Stimulated activated CD4-positive, alpha-beta T cell treated with anti-CD3 and anti-CD28 coated beads, TNF-alpha, amount 100 ng/mL, for 1 hour (primary cell): ENCODE measurements around the gene POLR2E.

Experiments used
- DNase-seq, 3 donors: peaks; one replicate each; pipeline ENCODE4 v3.0.0-alpha.2; 2020; ENCODE audit warnings: low read depth in 3 of 3, low spot score in 1 of 3

The POLR2E gene

DNA sequence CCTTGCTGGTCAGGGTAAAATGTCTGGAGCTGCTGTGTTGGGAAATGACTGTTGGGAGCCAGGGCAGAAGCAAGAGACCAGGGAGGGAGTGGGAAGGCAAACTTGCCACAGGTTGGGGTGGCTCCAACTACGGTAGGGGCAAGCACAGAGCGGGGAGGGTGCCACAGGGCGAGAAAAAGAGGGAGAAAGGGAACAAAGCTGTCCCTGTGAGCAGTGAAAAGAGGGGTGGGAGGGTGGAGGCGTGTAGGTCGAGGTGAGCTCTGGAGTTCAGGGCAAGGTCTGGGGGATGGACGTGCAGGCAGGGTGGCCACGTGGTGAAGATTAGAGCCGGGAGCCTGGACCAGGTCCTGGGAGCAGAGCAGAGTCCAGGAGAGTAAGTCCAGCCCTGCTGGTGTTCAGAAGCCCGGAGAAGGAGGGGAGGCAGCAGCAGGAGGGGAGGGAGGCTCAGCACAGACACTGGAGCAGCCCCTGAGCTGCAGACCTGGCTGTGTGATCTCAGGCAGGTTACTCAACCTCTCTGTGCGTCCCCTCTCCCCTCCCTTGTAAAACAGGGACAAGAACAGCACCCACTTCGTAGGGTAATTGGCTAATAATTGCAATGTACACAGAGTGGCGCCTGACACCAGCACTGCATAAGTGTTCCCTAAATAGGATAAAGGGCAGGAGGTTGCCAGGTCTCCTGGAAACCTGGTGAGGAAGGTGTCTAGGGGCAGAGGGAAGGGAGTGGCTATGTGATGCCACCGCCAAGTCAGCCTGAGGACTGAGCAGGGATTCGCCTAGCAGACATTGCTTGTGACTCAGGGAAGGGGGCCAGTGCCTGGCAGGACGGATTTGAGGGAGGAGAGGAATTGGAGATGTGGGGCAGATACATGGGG lies 3.2 kb upstream of the POLR2E start:
- DNase-seq = no peak

DNA sequence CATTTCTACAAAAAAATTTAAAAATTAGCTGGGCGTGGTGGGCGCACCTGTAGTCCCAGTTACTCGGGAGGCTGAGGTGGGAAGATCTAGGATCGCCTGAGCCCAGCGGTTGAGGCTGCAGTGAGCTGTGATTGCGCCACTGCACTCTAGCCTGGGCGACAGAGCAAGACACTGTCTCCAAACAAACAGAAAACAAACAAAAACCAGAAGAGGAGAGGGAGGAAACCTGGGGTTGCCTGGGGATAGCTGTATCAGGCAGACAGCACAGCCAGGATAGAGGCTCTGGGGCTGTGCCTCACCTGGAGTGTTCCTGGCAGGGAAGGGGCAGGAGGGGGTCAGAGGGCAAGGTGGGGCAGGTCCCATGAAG lies 2.6 kb upstream of the POLR2E start:
- DNase-seq = no peak

DNA sequence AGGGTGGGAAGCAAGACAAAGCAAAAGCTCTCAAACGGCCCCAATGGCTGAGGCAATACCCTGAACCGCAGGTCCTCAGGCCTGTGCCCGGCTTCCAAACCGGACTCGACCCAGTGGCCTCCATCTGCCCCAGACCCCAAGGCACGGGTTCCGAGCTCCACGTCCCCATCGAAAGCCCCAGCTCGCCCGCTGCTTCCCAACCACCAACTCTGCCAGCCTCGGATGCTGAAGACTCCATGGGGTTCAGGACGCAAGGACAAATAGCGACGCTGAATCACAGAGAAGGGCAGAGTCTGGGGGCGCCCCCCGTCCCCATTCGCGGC lies 559 bp downstream of the POLR2E start:
- DNase-seq = no peak

DNA sequence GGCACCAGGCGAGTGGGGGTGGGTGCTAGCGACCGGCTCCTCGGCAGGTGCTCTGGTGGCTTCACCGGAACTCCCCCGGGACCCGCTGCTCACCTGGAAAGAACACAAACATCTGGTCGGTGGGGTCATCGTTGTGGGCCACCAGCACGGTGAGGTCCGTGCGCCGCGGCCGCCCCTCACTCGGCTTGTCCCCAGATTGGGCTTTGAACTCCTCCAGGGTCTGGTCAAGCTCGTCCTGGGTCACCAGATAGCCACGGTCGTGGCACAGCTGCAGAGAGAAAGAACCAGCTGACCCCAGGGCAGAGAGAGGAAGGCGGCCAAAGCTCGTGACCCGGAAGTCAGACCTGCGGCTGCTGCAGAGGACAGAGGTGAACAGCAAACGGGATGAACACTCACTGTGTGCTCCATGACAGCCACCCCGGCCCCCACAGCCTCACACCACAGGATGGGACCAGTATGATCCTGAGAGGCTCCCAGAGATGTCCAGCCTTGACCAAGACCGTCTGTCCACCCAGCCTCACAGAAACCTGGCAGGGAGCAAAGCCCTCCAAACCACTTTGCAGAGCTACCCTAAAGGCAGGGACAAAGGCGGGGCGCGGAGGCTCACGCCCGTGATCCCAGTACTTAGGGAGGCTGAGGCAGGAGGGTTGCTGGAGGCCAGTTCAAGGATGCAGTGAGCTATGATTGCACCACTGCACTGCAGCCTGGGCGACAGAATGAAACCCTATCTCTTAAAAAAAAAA lies 1.2 kb downstream of the POLR2E start:
- DNase-seq = no peak

DNA sequence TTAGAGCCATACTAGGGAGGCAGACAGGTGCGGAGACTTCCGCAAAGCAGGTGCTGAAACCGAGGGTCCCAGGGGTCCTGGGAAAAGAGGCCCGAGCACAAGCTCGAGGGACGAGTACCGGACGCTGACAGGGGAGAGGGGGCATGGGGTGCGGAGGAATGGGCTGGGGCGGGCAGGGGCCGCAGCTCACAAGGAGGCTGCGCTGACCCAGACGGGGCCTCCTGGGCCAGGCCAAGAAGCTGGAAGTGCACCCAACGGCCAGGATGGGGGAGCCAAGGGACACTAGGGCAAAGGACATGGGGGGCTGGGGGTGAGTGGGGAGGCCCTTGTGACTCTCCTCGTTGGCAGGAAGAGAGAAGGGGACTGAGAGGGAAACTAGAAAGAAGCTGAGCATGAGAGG lies 1.8 kb downstream of the POLR2E start:
- DNase-seq = no peak

DNA sequence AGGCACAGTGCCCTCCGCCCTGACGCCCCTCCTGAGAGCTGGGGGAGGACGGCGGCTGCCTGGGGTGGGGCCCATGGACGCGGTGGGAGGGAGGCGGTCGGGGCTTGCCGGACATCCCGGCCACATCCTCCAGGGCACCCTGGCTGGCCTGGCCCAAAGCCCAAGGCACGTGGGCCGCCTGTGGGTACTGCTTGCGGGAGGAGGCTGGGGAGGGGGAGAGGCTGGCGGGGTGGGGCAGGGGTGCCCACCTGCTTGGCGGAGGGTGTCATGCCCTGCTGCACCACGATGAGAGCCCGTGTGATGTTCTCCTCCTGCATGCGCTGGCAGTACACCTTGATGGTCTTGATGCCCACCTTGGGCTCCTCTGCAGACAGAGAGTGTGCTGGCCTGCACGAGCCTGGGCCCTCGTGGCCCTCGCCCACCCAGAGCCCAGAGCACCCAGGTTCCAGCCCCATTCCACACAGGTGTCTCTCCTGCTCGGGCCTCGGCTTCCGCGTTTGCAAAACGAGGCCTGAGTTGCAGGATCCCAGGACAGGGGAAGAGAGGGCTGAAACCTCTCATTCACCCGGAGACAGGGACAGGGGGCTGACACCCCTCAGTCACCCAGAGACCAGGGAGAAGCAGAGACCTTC lies 3.5 kb downstream of the POLR2E start:
- DNase-seq = no peak

DNA sequence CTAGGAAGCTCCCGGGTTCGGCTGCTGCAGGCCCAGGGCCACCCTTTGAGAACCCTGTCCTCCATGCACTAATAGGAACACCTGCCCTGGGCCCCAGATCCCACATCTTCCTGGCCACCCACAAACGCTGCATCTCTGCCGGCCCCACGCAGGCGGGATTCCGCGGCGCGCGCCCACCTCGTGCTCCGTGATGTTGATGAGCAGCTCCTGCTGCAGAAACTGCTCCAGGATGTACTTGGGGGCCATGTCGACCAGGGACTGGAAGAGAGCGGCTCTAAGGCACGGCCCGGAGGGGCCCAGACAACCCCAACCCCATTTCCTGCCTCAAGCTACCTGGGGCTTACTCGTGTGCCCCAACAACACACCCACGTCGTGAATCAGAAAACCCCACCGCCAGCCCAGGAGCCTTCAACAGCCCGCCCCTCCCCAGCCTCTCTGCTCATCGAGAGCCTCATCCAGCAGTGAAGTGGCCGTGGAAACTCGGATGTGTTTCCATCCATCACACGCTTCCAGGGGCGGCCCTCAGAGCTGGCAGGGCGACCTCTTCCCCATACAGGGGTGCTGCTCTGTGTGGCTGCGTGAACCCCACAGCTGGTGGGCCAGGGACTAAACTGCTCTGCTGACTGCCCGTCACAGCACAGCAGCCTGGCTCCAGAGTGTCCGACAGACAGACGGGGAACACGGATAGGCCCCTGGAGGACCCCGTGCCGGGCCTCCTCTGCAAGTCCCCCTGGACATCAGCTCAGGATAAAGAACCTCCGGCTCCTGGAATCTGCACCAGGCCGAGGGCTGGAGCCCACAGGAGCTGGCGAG lies 4.2 kb downstream of the POLR2E start:
- DNase-seq = no peak

DNA sequence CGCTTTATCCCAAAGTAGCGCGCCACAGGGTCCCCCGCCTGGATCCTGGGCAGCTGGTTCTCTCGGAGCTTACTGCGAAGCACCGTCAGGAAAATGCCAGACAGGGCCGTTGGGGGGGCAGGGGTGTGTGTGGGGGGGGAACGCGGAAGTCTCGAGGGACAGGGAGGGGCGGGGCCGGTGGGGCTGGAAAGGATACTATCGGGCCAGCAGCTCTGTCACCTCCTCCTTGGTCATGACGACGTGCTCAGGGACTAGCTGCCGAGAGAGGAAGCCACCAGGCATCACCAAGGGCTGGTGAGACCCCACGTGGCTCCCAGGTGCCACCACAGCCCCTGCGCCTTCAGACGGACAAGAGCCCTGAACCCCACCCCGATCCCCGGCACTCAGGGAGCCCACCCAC lies 5.3 kb downstream of the POLR2E start:
- no peak for DNase-seq

DNA sequence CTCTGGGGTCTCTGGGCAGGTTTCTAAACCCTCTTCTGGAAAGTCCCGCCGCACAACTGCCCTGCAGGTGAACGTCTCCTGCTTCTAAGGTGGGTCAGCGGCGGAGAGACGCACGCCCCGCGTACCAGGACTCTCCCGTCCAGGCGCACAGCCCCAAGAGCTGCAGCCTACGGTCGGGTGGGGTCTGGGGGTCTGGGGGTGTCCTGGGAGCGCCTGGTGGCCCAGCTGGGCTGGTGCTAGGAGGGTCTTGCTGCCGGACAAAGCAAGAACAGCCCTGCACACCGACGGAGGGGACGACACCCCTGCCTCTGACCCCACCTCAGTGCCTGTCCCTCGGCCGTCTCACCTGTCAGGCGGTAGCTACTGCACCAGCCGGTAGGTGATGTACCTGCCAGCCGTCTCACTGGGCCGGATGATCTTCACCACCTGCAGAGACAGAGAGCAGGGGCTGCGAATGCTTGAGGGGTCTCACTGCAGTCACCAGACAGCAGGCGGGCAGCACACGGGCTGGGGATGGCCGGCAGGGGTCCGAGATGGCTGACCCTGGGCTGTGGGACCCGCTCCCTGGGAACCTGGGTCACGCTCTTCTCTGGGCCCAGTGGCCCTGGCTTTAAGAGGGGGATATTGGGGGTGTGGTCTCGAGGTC lies 5.9 kb downstream of the POLR2E start:
- DNase-seq = no peak

DNA sequence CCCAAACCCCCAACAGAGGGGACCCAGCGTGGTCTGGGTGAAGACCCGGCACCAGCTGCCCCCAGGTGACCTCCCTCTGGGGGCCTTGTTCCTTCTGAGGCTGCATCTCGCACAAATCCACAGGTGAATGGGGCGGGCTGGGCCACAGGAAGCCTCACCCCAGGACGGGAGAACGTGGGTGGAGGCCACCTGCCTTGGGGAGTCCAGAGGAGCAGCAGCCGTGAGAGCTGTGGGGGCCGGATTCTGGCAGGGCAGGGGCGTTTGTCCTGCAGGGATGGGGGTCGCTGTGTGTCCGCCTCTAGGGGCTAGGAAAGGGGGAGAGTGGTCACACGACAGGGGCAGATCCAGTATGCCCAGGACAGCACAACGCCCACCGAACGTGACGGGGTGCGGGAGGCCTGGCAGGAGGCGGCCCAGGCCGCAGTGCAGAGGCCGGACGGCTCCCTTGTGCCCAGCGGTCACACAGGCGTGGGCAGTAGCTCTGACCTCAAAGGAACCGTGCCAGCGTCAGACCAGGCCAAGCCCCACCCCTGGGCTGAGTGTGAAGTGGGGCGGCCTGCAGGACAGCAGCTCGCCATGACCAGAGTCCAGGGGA lies 6.7 kb downstream of the POLR2E start:
- DNase-seq = no peak

DNA sequence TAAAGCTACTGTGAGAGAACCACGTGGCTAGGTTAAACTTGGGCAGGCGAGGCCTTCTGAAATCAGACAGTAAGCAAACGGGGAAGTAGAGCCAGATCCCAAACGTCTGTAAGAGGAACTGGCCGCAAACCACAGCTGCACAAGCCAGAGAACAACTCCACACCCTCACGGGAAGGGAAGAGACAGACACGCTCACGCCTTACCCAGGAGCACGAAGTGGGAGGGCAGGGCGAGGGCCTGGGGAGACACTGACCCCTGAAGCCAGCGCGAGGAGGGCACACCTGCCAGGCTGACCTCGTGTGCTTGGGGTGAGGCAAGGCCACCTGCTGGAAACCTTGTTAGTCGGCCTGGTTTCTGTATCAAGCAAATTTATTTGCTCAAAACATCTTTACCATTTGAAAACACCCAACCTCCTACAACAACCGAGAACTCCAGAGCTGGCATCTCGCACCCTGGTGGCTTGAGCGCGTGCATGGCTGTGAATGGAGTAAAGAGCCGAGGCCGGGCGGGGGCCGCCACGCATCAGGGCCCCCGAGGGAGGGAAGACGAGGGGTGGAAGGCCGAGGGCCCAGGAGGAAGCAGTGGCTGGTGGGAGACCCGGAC lies 7.3 kb downstream of the POLR2E start:
- DNase-seq = no peak

DNA sequence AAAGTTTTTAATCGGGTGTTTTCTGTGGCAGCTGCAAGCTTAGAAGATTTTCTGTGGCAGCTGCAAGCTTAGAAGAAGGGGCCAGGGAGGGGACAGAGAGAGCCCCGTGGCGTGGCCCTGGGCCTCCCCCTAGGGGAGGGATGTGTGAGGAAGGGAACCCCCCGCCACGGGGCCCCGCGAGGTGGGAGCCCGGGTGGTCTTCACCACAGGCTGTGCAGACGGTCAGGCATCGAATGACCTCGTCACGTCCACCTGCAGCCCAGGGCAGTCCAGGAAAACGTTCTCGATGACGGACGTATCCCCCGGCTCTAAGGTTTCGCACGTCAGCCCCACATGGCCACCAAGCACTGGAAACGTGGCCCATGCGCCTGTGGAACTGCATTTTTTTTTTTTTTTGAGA lies 8.6 kb downstream of the POLR2E start:
- DNase-seq = no peak

DNA sequence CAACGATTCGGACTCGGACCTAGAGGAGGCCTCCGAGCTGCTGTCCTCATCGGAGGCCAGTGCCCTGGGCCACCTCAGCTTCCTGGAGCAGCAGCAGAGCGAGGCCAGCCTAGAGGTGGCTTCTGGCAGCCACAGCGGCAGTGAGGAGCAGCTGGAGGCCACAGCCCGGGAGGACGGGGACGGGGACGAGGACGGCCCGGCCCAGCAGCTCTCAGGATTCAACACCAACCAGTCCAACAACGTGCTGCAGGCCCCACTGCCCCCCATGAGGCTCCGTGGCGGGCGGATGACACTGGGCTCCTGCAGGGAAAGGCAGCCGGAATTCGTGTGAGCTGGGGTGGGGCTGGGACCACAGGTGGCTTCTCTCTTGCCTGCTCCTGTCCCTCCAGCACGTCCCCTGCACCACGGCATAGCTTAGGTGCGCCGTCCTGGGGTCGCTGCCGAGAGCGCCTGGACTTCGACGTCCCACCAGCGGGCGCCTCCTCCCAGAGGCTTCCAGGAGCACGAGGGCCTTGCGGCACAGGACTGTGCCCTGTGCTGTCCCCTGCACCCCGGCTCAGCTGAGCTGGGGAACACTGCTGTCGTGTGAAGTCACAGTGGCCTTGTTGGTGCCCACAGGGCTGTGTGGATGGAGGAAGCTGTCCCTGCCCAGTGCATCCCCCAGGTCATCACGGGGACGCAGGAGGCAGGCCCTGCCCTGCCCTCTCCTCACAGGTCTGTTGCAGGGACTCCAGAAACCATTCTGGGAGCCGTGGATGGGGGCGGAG lies 9.3 kb downstream of the POLR2E start:
- DNase-seq = no peak

DNA sequence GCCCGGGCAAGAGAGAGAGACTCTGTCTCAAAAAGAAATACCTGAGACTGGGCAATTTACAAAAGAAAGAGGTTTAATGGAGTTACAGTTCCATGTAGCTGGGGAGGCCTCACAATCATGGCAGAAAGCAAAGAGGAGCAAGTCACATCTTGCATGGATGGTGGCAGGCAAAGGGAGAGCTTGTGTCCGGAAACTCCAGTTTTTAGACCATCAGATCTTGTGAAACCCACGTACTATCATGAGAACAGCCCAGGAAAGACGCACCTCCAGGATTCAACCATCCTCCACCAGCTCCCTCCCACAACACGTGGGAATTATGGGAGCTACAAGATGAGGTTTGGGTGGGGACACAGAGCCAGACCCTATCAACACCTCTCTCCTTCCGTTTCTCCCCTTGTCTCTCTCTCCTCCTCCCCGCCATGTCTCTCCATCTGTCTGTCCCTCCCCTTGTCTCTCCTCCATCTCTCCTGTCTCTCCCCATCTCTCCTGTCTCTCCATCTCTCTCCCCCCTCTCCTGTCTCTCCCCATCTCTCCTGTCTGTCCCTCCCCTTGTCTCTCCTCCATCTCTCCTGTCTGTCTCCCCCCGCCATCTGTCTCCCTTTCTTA lies 10.0 kb downstream of the POLR2E start:
- no peak for DNase-seq

DNA sequence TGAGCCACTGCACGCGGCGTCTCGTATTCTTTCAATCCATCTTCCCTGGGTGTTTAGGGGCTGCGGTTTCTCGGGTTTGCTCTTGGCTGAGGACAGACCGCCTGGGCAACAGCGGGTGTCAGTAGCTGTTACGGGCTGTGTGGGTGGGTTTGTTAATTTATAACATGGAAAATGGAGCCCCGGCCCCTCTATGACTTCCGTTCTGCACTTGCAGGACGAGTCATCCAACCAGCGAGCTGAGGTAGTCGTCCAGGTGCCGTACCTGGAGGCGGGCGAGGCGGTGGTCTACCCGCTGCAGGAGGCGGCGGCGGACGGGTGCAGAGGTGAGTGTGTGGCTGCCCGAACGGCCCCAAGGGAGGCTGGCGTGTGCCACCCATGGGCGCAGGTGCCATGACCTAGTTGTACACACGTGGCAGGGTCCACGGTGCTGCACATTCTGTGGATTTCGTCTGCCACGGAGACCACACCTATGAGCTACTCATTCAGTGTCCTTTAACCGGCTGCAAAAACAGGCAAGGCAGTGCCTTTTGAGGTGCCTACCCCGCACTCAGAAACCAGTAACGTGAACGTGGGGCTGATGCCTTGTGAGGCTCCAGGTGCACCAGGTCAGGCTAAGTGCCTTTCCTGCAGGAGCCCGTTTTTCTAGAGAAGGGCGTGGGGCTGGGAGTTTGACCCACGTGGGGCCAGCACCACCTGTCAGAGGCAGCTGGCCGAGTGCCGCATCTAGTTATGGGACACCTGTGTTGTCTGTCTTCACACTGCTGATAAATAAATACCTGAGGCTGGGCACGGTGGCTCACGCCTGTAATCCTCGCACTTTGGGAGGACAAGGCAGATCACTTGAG lies 10.9 kb downstream of the POLR2E start:
- no peak for DNase-seq

DNA sequence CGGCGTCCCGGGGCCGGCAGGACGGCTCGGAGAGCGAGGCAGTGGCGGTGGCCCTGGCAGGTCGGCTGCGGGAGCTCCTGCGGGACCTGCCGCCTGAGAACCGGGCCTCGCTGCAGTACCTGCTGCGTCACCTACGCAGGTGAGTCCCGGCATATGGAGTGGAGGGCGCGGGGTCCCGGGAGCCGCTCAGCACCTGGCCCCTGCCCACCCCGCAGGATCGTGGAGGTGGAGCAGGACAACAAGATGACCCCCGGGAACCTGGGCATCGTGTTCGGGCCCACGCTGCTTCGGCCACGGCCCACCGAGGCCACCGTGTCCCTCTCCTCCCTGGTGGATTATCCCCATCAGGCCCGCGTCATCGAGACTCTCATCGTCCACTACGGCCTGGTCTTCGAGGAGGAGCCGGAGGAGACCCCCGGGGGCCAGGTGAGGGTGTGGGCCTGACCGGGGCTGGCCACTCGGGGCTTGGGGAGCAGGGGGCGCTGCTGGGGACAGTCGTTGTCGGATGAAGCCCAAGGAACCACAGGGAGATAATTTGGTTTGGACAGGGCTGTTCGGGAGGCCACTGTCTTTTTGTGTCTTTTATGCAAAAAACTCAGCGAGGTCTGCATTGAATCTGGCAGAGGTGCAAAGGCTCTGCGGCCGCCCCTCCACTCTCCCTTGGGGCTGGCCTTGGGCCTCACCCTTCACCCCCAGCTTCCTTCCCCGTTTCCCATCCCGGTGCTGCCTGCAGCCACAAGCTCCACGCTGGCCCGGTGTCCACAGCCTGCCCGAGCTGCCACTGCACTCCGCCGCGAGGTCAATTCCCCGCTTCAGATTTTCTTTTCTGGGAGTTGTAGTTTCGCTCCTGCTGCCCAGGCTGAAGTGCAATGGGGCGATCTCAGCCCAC lies 12.0 kb downstream of the POLR2E start:
- DNase-seq = no peak
